Measurements from ENCODE around the gene CAMTA1.

CAMTA1 gene

DNA sequence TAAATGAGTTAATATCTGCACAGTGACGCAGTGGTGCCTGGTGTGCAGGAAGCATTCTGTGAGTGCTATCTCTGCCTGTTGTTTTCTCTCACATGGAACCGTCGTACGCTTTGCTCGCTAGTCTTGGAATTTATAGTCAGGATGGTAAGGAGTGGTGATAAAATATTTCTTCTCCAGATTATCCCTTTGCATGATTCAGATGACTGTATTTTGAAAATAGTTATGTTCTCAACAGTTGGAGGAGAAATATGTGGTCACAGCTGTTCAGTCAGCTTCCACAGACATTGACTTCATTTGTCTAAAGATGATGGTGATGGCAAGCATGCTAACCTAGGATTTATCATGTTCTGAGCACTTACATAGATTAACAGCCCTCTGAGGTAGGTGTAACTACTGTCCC is 944.5 kb downstream of the CAMTA1 start:
- no peak overlapping the region for H3K27ac ChIP-seq
- no peak for DNase-seq (ENCODE audit: low spot score)
- POLR2A ChIA-PET (ENCODE audit: low non-redundant PET): no interaction called here
- CTCF ChIA-PET: no interaction called here
- TF ChIP-seq, protein P1, sequence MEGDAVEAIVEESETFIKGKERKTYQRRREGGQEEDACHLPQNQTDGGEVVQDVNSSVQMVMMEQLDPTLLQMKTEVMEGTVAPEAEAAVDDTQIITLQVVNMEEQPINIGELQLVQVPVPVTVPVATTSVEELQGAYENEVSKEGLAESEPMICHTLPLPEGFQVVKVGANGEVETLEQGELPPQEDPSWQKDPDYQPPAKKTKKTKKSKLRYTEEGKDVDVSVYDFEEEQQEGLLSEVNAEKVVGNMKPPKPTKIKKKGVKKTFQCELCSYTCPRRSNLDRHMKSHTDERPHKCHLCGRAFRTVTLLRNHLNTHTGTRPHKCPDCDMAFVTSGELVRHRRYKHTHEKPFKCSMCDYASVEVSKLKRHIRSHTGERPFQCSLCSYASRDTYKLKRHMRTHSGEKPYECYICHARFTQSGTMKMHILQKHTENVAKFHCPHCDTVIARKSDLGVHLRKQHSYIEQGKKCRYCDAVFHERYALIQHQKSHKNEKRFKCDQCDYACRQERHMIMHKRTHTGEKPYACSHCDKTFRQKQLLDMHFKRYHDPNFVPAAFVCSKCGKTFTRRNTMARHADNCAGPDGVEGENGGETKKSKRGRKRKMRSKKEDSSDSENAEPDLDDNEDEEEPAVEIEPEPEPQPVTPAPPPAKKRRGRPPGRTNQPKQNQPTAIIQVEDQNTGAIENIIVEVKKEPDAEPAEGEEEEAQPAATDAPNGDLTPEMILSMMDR (conservative IDR thresholded peaks at IDR 0.05; ENCODE audit: low read depth): no peak

DNA sequence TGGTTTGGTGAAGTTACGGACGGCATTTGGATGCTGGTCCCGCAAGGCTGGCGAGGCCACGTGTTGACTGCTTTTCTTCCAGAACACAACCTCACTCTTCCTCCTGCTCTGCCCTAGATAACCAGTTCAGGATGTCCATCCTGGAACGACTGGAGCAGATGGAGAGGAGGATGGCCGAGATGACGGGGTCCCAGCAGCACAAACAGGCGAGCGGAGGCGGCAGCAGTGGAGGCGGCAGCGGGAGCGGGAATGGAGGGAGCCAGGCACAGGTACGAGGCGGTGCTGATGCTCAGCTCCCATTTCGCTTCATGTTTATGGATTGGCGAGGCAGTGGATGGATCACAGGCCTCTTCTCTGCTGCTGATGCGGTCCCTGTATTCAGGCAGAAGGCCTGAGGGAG is 947.1 kb downstream of the CAMTA1 start:
- H3K27ac ChIP-seq: no peak overlapping the region
- POLR2A ChIA-PET (ENCODE audit: low non-redundant PET): interaction anchor here (0.6 kb wide), 1 partner anchor 18 kb away, joined by 3 read pairs; no protein-coding TSS in a partner anchor
- no peak for DNase-seq (ENCODE audit: low spot score)
- TF ChIP-seq, protein P1 (conservative IDR thresholded peaks at IDR 0.05; ENCODE audit: low read depth): no peak
- CTCF ChIA-PET: interaction anchor here (1.2 kb wide), 1 partner anchor 63 kb away, joined by 4 read pairs; no protein-coding TSS in a partner anchor

DNA sequence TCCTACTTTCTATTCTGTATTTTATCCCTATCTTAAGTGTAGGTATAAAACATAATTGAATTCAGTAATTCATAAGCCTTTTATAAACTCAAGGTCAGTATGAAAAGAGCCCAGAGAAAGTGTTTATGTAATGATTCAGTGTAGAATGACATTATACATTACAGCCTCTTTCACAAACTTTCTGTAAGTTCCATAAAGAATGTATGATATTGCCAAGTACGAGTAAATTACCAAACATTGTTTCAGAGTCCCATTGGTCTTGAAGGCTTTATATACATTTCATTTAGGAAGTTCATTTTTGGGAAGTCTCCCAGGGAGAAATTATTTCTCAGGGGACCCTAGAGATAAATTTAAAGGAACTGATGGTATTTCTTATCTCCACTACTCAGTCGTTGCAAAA is 948.0 kb downstream of the CAMTA1 start:
- POLR2A ChIA-PET (ENCODE audit: low non-redundant PET): no interaction called here

DNA sequence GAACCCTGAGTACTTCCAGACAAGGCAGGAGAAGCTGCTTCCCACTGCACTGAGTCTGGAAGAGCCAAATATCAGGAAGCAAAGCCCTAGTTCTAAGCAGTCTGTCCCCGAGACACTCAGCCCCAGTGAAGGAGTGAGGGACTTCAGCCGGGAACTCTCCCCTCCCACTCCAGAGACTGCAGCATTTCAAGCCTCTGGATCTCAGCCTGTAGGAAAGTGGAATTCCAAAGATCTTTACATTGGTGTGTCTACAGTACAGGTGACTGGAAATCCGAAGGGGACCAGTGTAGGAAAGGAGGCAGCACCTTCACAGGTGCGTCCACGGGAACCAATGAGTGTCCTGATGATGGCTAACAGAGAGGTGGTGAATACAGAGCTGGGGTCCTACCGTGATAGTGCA is 952.8 kb downstream of the CAMTA1 start:
- TF ChIP-seq, protein P1 (conservative IDR thresholded peaks at IDR 0.05; ENCODE audit: low read depth): no peak
- ChIA-PET CTCF (no interaction called here), POLR2A (ENCODE audit: low non-redundant PET) (no interaction called here)
- DNase-seq (ENCODE audit: low spot score): no peak
- no peak overlapping the region for H3K27ac ChIP-seq

More for the DNA sequence above, 948.0 kb downstream of the CAMTA1 start:
- TF ChIP-seq, protein P1 (conservative IDR thresholded peaks at IDR 0.05; ENCODE audit: low read depth): no peak
- CTCF ChIA-PET: no interaction called here
- no peak overlapping the region for H3K27ac ChIP-seq
- no peak for DNase-seq (ENCODE audit: low spot score)

DNA sequence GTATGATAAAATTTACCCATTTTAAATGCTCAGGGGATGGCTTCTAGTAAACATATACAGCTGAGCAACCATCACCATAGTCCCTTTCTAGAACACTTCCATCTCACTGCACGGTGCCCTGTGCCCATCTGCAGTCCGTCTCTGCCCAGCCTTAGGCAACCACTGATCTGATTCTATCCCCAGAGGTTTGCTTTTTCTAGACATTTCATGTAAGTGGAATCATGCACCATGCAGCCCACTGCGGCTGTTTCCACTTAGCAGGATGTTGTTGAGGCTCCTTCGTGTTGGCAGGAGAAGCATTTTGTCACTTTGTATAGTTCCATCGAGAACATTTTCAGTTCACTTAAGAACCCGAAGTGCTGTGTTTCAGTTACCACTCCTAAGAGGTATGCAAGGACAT is 958.1 kb downstream of the CAMTA1 start:
- no peak overlapping the region for H3K27ac ChIP-seq
- ChIA-PET CTCF (interaction anchor here (1.9 kb wide), 1 partner anchor 74 kb away, joined by 6 read pairs; no protein-coding TSS in a partner anchor), POLR2A (ENCODE audit: low non-redundant PET) (no interaction called here)
- TF ChIP-seq, protein P1 (conservative IDR thresholded peaks at IDR 0.05; ENCODE audit: low read depth): no peak
- DNase-seq (ENCODE audit: low spot score): no peak

DNA sequence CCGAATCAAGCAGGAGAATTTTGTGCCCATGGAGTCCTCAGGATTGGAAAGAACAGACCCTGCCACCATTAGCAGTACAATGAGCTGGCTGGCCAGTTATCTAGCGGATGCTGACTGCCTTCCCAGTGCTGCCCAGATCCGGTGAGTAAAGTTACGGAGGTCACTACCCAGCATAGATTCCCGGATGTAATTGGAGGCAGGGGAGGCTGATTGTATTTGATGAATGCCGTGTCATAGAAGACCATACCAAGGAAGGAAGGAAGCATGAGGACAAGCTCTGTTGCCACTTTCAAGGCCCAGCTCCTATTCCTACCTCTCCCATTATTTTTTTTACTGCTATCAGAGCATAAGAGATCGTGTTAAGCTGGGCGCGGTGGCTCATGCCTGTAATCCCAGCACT is 959.6 kb downstream of the CAMTA1 start:
- ChIA-PET POLR2A (ENCODE audit: low non-redundant PET) (no interaction called here), CTCF (interaction anchor here (0.5 to 11.5 kb wide), 3 partner anchors 11 to 77 kb away, joined by 3 to 289 read pairs (median 4); no protein-coding TSS in a partner anchor)
- TF ChIP-seq, protein P1 (conservative IDR thresholded peaks at IDR 0.05; ENCODE audit: low read depth): no peak
- peak overlapping the region; percentile 67 for H3K27ac ChIP-seq
- no peak for DNase-seq (ENCODE audit: low spot score)
